ENCODE data around the gene USP32.

Gene USP32

DNA sequence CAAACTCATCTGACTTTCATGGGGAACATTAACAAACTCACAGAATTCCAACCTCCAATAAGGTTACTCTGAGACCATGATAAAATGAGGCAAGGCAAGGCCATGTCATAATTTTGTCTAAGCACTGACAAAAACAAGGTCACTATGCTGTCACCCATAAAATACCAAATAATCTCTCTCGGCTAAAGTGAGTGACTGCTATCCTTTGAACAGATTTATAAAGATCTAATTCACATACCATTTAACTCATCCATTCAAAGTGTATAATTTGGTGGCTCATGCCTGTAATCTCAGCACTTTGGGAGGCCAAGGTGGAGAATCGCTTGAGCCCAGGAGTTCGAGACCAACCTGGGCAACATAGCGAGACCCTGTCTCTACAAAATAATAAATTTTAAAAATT, 262.8 kb downstream of the USP32 start:
- DNase-seq (ENCODE audit: low read depth), result no peak
